Measurements from ENCODE around the gene PLSCR4. TPM values are rescaled to one million over a fixed set of nuclear protein-coding genes. Genes with fewer than 3 reads are reported as not detected.

PLSCR4 gene
- total RNA-seq, 2 experiments from 2014 or later, result not detected

DNA sequence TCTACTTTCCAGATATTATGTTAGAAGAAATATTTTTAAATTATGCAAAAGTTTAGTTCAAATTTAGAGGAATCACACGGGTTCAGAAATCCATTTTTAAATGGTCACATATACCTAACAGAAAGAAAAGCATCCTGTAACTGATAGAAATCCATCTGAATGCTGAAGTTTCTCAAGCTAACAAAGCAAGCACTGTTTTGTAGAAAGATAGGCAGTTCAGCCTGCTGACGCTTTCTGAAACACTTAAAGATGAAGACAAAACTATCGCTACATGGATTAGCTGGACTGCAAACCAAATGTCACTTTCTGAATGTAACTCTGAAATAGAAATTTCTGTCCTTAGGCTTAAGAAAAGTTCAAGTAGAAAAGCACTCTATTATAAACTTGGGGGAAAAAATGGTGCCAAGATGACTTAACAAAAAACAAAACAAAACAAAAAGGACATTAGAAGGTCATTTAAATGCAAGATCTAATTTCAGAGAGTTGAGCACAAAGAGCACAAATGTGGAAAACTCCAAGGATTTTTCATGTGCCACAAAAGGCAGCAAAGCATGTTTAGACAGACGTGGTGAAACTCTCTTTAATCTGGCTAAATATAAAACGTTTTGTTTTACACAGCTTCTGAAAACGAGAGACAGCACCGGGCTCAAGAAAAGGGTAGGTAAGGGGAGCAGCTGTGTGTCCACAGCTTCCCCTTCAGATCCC lies 91.1 kb downstream of the PLSCR4 start:
- no peak for TF ChIP-seq EZH2phosphoT487 (IDR thresholded peaks at IDR 0.05; ENCODE audit: borderline replicate concordance, low read depth, low read length)
- TF ChIP-seq, protein P1, sequence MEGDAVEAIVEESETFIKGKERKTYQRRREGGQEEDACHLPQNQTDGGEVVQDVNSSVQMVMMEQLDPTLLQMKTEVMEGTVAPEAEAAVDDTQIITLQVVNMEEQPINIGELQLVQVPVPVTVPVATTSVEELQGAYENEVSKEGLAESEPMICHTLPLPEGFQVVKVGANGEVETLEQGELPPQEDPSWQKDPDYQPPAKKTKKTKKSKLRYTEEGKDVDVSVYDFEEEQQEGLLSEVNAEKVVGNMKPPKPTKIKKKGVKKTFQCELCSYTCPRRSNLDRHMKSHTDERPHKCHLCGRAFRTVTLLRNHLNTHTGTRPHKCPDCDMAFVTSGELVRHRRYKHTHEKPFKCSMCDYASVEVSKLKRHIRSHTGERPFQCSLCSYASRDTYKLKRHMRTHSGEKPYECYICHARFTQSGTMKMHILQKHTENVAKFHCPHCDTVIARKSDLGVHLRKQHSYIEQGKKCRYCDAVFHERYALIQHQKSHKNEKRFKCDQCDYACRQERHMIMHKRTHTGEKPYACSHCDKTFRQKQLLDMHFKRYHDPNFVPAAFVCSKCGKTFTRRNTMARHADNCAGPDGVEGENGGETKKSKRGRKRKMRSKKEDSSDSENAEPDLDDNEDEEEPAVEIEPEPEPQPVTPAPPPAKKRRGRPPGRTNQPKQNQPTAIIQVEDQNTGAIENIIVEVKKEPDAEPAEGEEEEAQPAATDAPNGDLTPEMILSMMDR (conservative IDR thresholded peaks at IDR 0.05; ENCODE audit: low read length), result no peak
- BruUV-seq (replicated peaks), result no TSS peak
- no peaks in the 10 kb centered on the region for H3K9me3 ChIP-seq (ENCODE audit: low read length)
- no peak overlapping the region for H3K4me3 ChIP-seq (ENCODE audit: low read depth, low read length, poor library complexity, severe bottlenecking)
- H3K36me3 ChIP-seq (ENCODE audit: insufficient read depth, low read length), result no peaks in the 10 kb centered on the region
- H3K4me2 ChIP-seq (ENCODE audit: low read length), result no peak overlapping the region
- DNase-seq (ENCODE audit: low spot score), result no peak
- H3K9me2 ChIP-seq (ENCODE audit: insufficient read depth, low read length), result no peaks in the 10 kb centered on the region
- H4K20me1 ChIP-seq (ENCODE audit: insufficient read depth, low read length), result no peaks in the 10 kb centered on the region
- H3K79me2 ChIP-seq (ENCODE audit: insufficient read depth, low read depth, low read length), result no peaks in the 10 kb centered on the region
- intact Hi-C loops (cut with micrococcal nuclease; ENCODE audit: unreplicated experiment), result no loop called here
- CTCF ChIA-PET (ENCODE audit: unreplicated experiment), result no interaction called here
- POLR2A ChIA-PET, result no interaction called here
- H3K27ac ChIP-seq (ENCODE audit: low read depth, low read length, poor library complexity, severe bottlenecking), result no peak overlapping the region
- H3K4me1 ChIP-seq (ENCODE audit: insufficient read depth, low read length, poor library complexity, severe bottlenecking), result no peaks in the 10 kb centered on the region
- no peak overlapping the region for H2AFZ ChIP-seq (ENCODE audit: low read length)

DNA sequence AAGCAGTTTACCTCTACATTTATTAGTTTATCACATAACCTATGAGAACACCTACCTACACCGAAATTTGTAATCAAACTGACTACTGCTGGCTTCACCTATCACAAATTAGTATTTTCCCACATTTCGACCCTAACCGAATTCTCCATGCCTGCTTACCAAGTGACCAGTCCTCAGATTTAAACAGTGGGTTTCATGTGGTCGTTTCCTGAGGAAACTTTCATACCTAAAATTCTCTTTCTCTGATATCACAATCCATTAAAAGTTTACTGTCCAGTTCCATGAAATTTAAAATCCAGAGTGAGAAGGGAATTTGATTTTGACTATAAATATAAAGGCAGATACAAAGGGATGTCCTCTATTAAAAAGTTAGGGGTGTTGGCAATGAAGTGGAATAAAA lies 91.9 kb downstream of the PLSCR4 start:
- Histone ChIP-seq H3K4me3 (ENCODE audit: low read depth, low read length, poor library complexity, severe bottlenecking) (no peak overlapping the region), H3K9me2 (ENCODE audit: insufficient read depth, low read length) (no peaks in the 10 kb centered on the region), H3K9me3 (ENCODE audit: low read length) (no peaks in the 10 kb centered on the region), H2AFZ (ENCODE audit: low read length) (no peak overlapping the region), H3K36me3 (ENCODE audit: insufficient read depth, low read length) (no peaks in the 10 kb centered on the region), H3K4me1 (ENCODE audit: insufficient read depth, low read length, poor library complexity, severe bottlenecking) (no peaks in the 10 kb centered on the region), H3K4me2 (ENCODE audit: low read length) (no peak overlapping the region), H3K79me2 (ENCODE audit: insufficient read depth, low read depth, low read length) (no peaks in the 10 kb centered on the region), H4K20me1 (ENCODE audit: insufficient read depth, low read length) (no peaks in the 10 kb centered on the region), H3K27ac (ENCODE audit: low read depth, low read length, poor library complexity, severe bottlenecking) (no peak overlapping the region)
- CTCF ChIA-PET (ENCODE audit: unreplicated experiment), result no interaction called here
- TF ChIP-seq EZH2phosphoT487 (IDR thresholded peaks at IDR 0.05; ENCODE audit: borderline replicate concordance, low read depth, low read length), result no peak
- TF ChIP-seq, protein P1 (conservative IDR thresholded peaks at IDR 0.05; ENCODE audit: low read length), result no peak
- POLR2A ChIA-PET, result no interaction called here
- no TSS peak for BruUV-seq (replicated peaks)
- no peak for DNase-seq (ENCODE audit: low spot score)
- intact Hi-C loops (cut with micrococcal nuclease; ENCODE audit: unreplicated experiment), result no loop called here

DNA sequence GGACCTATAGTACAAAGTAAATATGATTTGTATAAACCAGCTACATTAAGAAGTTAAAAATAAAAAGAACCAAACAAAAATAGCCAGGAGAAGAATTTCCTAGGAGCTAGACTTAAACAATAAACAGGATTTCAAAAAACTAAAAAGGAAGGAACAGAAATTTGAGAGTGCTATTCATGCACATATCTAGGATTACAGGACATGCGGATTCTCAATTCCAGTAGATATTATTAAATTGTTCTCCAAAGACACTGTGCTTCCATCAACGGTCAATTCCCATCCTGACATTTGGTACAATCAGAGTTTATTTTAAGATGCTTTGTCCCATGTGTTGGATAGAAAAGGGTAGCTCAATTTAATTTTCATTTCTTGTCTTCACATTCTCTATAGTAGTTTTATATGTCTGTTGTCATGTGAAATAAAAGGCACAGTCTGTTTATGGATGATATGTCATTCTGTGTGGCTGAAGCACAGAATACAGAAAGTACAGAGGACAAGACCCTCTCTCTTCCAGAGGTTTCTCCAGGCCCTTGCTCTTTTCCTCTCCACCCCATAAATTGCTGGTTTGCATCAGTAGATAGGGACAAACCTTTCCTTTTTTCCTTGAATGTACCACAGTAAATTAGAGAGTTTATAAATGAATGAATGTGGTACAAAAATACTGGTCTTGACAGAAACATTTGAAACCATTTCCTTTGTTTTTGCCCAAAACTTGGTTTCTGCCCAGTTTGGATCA lies 93.4 kb downstream of the PLSCR4 start:
- no peak overlapping the region for H3K4me3 ChIP-seq (ENCODE audit: low read depth, low read length, poor library complexity, severe bottlenecking)
- ChIA-PET CTCF (ENCODE audit: unreplicated experiment) (no interaction called here), POLR2A (no interaction called here)
- no peaks in the 10 kb centered on the region for H3K4me1 ChIP-seq (ENCODE audit: insufficient read depth, low read length, poor library complexity, severe bottlenecking)
- no peaks in the 10 kb centered on the region for H3K9me3 ChIP-seq (ENCODE audit: low read length)
- no peak for DNase-seq (ENCODE audit: low spot score)
- H3K36me3 ChIP-seq (ENCODE audit: insufficient read depth, low read length), result no peaks in the 10 kb centered on the region
- H3K27ac ChIP-seq (ENCODE audit: low read depth, low read length, poor library complexity, severe bottlenecking), result no peak overlapping the region
- H3K4me2 ChIP-seq (ENCODE audit: low read length), result no peak overlapping the region
- no peak overlapping the region for H2AFZ ChIP-seq (ENCODE audit: low read length)
- H4K20me1 ChIP-seq (ENCODE audit: insufficient read depth, low read length), result no peaks in the 10 kb centered on the region
- no TSS peak for BruUV-seq (replicated peaks)
- TF ChIP-seq, protein P1 (conservative IDR thresholded peaks at IDR 0.05; ENCODE audit: low read length), result no peak
- TF ChIP-seq EZH2phosphoT487 (IDR thresholded peaks at IDR 0.05; ENCODE audit: borderline replicate concordance, low read depth, low read length), result no peak
- H3K9me2 ChIP-seq (ENCODE audit: insufficient read depth, low read length), result no peaks in the 10 kb centered on the region
- intact Hi-C loops (cut with micrococcal nuclease; ENCODE audit: unreplicated experiment), result no loop called here
- no peaks in the 10 kb centered on the region for H3K79me2 ChIP-seq (ENCODE audit: insufficient read depth, low read depth, low read length)

Data from OCI-LY7 (cell line).